DOHH2 (cell line): ENCODE measurements around the gene STK11.

Experiments
- CTCF ChIP-seq: fragments of 200-600 bp; sonication (generic); IDR thresholded peaks from one replicate; pipeline ENCODE4 v1.5.1; 2014; ENCODE audit warnings: antibody characterized with exemption, mild to moderate bottlenecking, low read depth, low read length; ENCODE audit not compliant: poor library complexity, severe bottlenecking
- EZH2phosphoT487 ChIP-seq: fragments of 200-600 bp; sonication (generic); IDR thresholded peaks from 2 replicates; pipeline ENCODE4 v1.6.1; 2017; ENCODE audit warnings: borderline replicate concordance, mild to moderate bottlenecking, antibody characterized with exemption, low read length, moderate library complexity, mixed read lengths

- TF ChIP-seq CTCF (no peak), EZH2phosphoT487 (no peak)
Observed at GRCh38 chr19:1158885-1159448, 46.6 kb upstream of the STK11 start.
